B cell (primary cell): ENCODE results near the gene KCNK17. TPM values are rescaled to one million over a fixed set of nuclear protein-coding genes. Genes with fewer than 3 reads are reported as not detected.
A peak's percentile ranks its signal among the peaks of the same experiment; 100 is the strongest.

ENCODE experiments used
- ATAC-seq: fragments of 200-7000 bp; cut with Tn5 transposase; one replicate; pipeline ENCODE4 v1.10.0; 2021; ENCODE audit warnings: low read depth, mild to moderate bottlenecking, moderate number of reproducible peaks, moderate library complexity
- CTCF ChIA-PET: fragments of 350-600 bp; sonication (Branson Sonifier 250); formaldehyde crosslinking; loops from one replicate; lab custom pipeline; 2021; ENCODE audit warnings: antibody characterized with exemption, inconsistent platforms; lab: Charles Lee
- POLR2A ChIA-PET: fragments of 350-600 bp; sonication (Branson Sonifier 250); formaldehyde crosslinking; loops from one replicate; lab custom pipeline; 2021; ENCODE audit warnings: antibody characterized with exemption; lab: Charles Lee
- DNase-seq: peaks from one replicate; pipeline ENCODE4 v3.0.0; 2013
- H2AFZ ChIP-seq: 2 replicates; pipeline ENCODE4 v1.6.1; 2012; ENCODE audit warnings: mild to moderate bottlenecking, low read depth, low read length; ENCODE audit not compliant: insufficient read depth, poor library complexity, severe bottlenecking
- H3K27ac ChIP-seq, 2 donors: 1 replicate in 1 of 2; 2 replicates in 1 of 2; pipeline ENCODE4 v1.5.1; 2012 to 2013; ENCODE audit warnings: low read length in 2 of 2, mild to moderate bottlenecking in 2 of 2, moderate library complexity in 1 of 2
- H3K27me3 ChIP-seq, 4 experiments: fragments of 200-600 bp in 1 of 4; sonication (generic) in 1 of 4; replicated peaks in 1 of 4; 1 replicate in 2 of 4; 2 replicates in 2 of 4; pipeline versions ENCODE4 v1.6.1 to v1.7.0; 2013 to 2016; ENCODE audit warnings: low read length in 3 of 4, mild to moderate bottlenecking in 2 of 4, mixed read lengths in 1 of 4, moderate library complexity in 1 of 4; ENCODE audit not compliant: insufficient read depth in 4 of 4, control insufficient read depth in 3 of 4; ENCODE audit errors: control extremely low read depth in 1 of 4
- H3K36me3 ChIP-seq, 2 experiments: replicated peaks in 1 of 2; 1 replicate in 1 of 2; 2 replicates in 1 of 2; pipeline versions ENCODE4 v1.6.1 to v1.7.1; 2013; ENCODE audit warnings: low read length in 1 of 2; ENCODE audit not compliant: insufficient read depth in 2 of 2, control insufficient read depth in 1 of 2; ENCODE audit errors: control extremely low read depth in 1 of 2, extremely low read depth in 1 of 2
- H3K4me1 ChIP-seq, 2 donors: fragments of 200-600 bp in 1 of 2; sonication (generic) in 1 of 2; 1 replicate in 1 of 2; 2 replicates in 1 of 2; pipeline versions ENCODE4 v1.5.1 to v1.6.1; 2013 to 2017; ENCODE audit warnings: low read length in 2 of 2; ENCODE audit not compliant: control insufficient read depth in 2 of 2, insufficient read depth in 2 of 2
- H3K4me2 ChIP-seq: replicated peaks from 2 replicates; pipeline ENCODE3; 2012; ENCODE audit warnings: mild to moderate bottlenecking, low read depth, low read length; ENCODE audit not compliant: poor library complexity, severe bottlenecking
- H3K4me3 ChIP-seq, 5 experiments: fragments of 200-600 bp in 1 of 5; sonication (generic) in 1 of 5; 1 replicate in 3 of 5; 2 replicates in 2 of 5; pipeline versions ENCODE4 v1.5.1 to v1.7.0; 2011 to 2016; ENCODE audit warnings: low read length in 4 of 5, mild to moderate bottlenecking in 4 of 5, low read depth in 2 of 5, control low read depth in 1 of 5, moderate library complexity in 1 of 5; ENCODE audit not compliant: insufficient read depth in 1 of 5; ENCODE audit errors: control extremely low read depth in 1 of 5, extremely low read depth in 1 of 5
- H3K79me2 ChIP-seq: fragments of 200-600 bp; sonication (generic); one replicate; pipeline ENCODE4 v1.6.0; 2016; ENCODE audit warnings: low read length; ENCODE audit not compliant: control insufficient read depth, insufficient read depth
- H3K9ac ChIP-seq: fragments of 200-600 bp; sonication (generic); 2 replicates; pipeline ENCODE4 v1.6.1; 2017; ENCODE audit warnings: mild to moderate bottlenecking, low read length, moderate library complexity
- H3K9me3 ChIP-seq, 3 donors: one replicate each; pipeline versions ENCODE4 v1.6.1 to v1.7.1; 2013; ENCODE audit warnings: low read length in 2 of 3; ENCODE audit not compliant: control insufficient read depth in 2 of 3, insufficient read depth in 1 of 3; ENCODE audit errors: control extremely low read depth in 1 of 3
- H4K20me1 ChIP-seq: 2 replicates; pipeline ENCODE4 v1.6.0; 2012; ENCODE audit warnings: mild to moderate bottlenecking, low read length; ENCODE audit not compliant: insufficient read depth, control insufficient read depth, poor library complexity, severe bottlenecking
- H3K27ac Mint-ChIP-seq: one replicate; pipeline ENCODE4 v1.8.0; 2021; ENCODE audit warnings: mixed read lengths
- H3K27me3 Mint-ChIP-seq: one replicate; pipeline ENCODE4 v1.8.0; 2021; ENCODE audit warnings: mixed read lengths
- H3K4me1 Mint-ChIP-seq: one replicate; pipeline ENCODE4 v1.8.0; 2021; ENCODE audit warnings: mixed read lengths
- H3K4me3 Mint-ChIP-seq: one replicate; pipeline ENCODE4 v1.8.0; 2021; ENCODE audit warnings: mixed read lengths
- H3K9me3 Mint-ChIP-seq: one replicate; pipeline ENCODE4 v1.8.0; 2022; ENCODE audit warnings: mixed read lengths; ENCODE audit not compliant: insufficient read depth
- EZH2 ChIP-seq: IDR thresholded peaks from 2 replicates; pipeline ENCODE4 v1.6.1; 2012; ENCODE audit warnings: borderline replicate concordance, low read depth, mild to moderate bottlenecking, moderate library complexity, low read length; ENCODE audit not compliant: insufficient read depth, poor library complexity, severe bottlenecking
- WGBS: methylation state at CpG from one replicate; pipeline ENCODE4 v1.1.5; 2013; ENCODE audit warnings: missing lambda C conversion rate; ENCODE audit not compliant: insufficient coverage; 5-methylcytosine and 5-hydroxymethylcytosine counted together
- intact Hi-C: fragments of 100-400 bp; cut with micrococcal nuclease; formaldehyde crosslinking; loops from one replicate; pipeline ENCODE4 v1.10.0; 2022
- polyA plus RNA-seq: library from polyadenylated mRNA; depleted of rRNA; stranded (reverse); fragments of >200 nt; gene quantifications from 2 replicates; pipeline ENCODE4 v1.2.3, GENCODE V29; 2012
- total RNA-seq, 2 donors: library from RNA; stranded (reverse); fragments of 120-200 nt in 1 of 2; gene quantifications; 1 replicate in 1 of 2; 2 replicates in 1 of 2; pipeline versions ENCODE4 v1.2.3 to v1.2.4, GENCODE V29; 2013 to 2022
- TF ChIP-seq, protein P1 (sequence below): fragments of 200-600 bp; IDR thresholded peaks from one replicate; pipeline ENCODE4 v1.8.0; 2022; ENCODE audit warnings: antibody characterized with exemption, mild to moderate bottlenecking

The KCNK17 gene
- total and polyA plus RNA-seq, 2 donors (not counting 1 experiment from before 2014, with no cell fraction given), result not detected

- 84% methylated on average over 3 of the region's 6 CpGs for WGBS
- Histone ChIP-seq H3K9me3 (peaks cover 0 to 10% (median 0%) of the 10 kb centered on the region in 3 donors), H3K27ac (no peak overlapping the region), H3K36me3 (no peaks in the 10 kb centered on the region), H3K9ac (no peak overlapping the region), H3K79me2 (no peaks in the 10 kb centered on the region), H2AFZ (no peak overlapping the region), H3K4me2 (no peak overlapping the region), H3K4me1 (peaks cover 18 to 19% of the 10 kb centered on the region in 2 donors), H3K27me3 (no peaks in the 10 kb centered on the region), H4K20me1 (no peaks in the 10 kb centered on the region), H3K4me3 (no peak overlapping the region)
- Mint-ChIP-seq H3K27me3 (no peaks in the 10 kb centered on the region), H3K4me1 (peaks cover 9% of the 10 kb centered on the region), H3K27ac (peak overlapping the region; percentile 10), H3K9me3 (peaks cover 2% of the 10 kb centered on the region), H3K4me3 (no peak overlapping the region)
- ATAC-seq (no peak), DNase-seq (no peak)
- TF ChIP-seq, protein P1, sequence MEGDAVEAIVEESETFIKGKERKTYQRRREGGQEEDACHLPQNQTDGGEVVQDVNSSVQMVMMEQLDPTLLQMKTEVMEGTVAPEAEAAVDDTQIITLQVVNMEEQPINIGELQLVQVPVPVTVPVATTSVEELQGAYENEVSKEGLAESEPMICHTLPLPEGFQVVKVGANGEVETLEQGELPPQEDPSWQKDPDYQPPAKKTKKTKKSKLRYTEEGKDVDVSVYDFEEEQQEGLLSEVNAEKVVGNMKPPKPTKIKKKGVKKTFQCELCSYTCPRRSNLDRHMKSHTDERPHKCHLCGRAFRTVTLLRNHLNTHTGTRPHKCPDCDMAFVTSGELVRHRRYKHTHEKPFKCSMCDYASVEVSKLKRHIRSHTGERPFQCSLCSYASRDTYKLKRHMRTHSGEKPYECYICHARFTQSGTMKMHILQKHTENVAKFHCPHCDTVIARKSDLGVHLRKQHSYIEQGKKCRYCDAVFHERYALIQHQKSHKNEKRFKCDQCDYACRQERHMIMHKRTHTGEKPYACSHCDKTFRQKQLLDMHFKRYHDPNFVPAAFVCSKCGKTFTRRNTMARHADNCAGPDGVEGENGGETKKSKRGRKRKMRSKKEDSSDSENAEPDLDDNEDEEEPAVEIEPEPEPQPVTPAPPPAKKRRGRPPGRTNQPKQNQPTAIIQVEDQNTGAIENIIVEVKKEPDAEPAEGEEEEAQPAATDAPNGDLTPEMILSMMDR, result no peak
- TF ChIP-seq EZH2, result no peak
- ChIA-PET POLR2A (no interaction called here), CTCF (interaction anchor here (1.0 to 2.2 kb wide), 12 partner anchors 9 to 1692 kb away, joined by 3 to 8 read pairs (median 4); partner anchors contain the start of gene UNC5CL)
- intact Hi-C loops, result no loop called here
These were observed 33.0 kb upstream of the KCNK17 start for GRCh38 chr6:39347206-39347605.

GRCh38 chr6:39344821-39345280 is 30.6 kb upstream of the KCNK17 start:
- H3K36me3 ChIP-seq, result no peaks in the 10 kb centered on the region
- H3K4me1 ChIP-seq, result peaks cover 40 to 42% of the 10 kb centered on the region in 2 donors
- no peaks in the 10 kb centered on the region for H3K27me3 ChIP-seq
- intact Hi-C loops, result no loop called here
- no peak overlapping the region for H3K9ac ChIP-seq
- peaks cover 0 to 10% (median 0%) of the 10 kb centered on the region in 3 donors for H3K9me3 ChIP-seq
- no peak for TF ChIP-seq EZH2
- TF ChIP-seq, protein P1, result no peak
- no peak overlapping the region for H3K4me3 ChIP-seq
- H2AFZ ChIP-seq, result no peak overlapping the region
- no peak overlapping the region for H3K4me2 ChIP-seq
- peaks cover under 1% of the 10 kb centered on the region for H3K27me3 Mint-ChIP-seq
- no peaks in the 10 kb centered on the region for H4K20me1 ChIP-seq
- peak overlapping the region; percentile 69 for H3K27ac Mint-ChIP-seq
- peak overlapping the region in 1 of 2 donors; percentile 81 for H3K27ac ChIP-seq
- CTCF ChIA-PET, result interaction anchor here (0.6 kb wide), 1 partner anchor 985 kb away, joined by 3 read pairs; no protein-coding TSS in a partner anchor
- POLR2A ChIA-PET, result no interaction called here
- peaks cover 9% of the 10 kb centered on the region for H3K4me1 Mint-ChIP-seq
- H3K79me2 ChIP-seq, result no peaks in the 10 kb centered on the region
- WGBS, result 94% methylated on average over 4 of the region's 7 CpGs
- no peak for DNase-seq
- peaks cover 2% of the 10 kb centered on the region for H3K9me3 Mint-ChIP-seq
- no peak for ATAC-seq
- H3K4me3 Mint-ChIP-seq, result no peak overlapping the region
